ENCODE results near the gene FBXL13.

The FBXL13 gene

GRCh38 chr7:102817616-102818573 is 256.7 kb downstream of the FBXL13 start:
- no peak for TF ChIP-seq CTCF (conservative IDR thresholded peaks at IDR 0.05; ENCODE audit: low read depth, low read length)

GRCh38 chr7:102814025-102814471 is 260.5 kb downstream of the FBXL13 start:
- Histone ChIP-seq H3K27ac (no peak overlapping the region), H3K27me3 (ENCODE audit: insufficient read depth, low read depth) (no peaks in the 10 kb centered on the region), H3K4me2 (no peak overlapping the region), H3K79me2 (ENCODE audit: insufficient read depth, low read depth) (no peaks in the 10 kb centered on the region), H3K4me1 (ENCODE audit: low read depth, poor library complexity, severe bottlenecking) (peaks cover 52% of the 10 kb centered on the region), H4K20me1 (ENCODE audit: insufficient read depth) (no peaks in the 10 kb centered on the region), H3K9ac (no peak overlapping the region), H3K36me3 (ENCODE audit: insufficient read depth) (no peaks in the 10 kb centered on the region), H2AFZ (ENCODE audit: low read depth) (no peak overlapping the region), H3K4me3 (IDR thresholded peaks at IDR 0.05; ENCODE audit: insufficient read depth, low read depth, low read length) (no peak overlapping the region)
- TF ChIP-seq CTCF (conservative IDR thresholded peaks at IDR 0.05; ENCODE audit: low read depth, low read length) = no peak

More at GRCh38 chr7:102817616-102818573, 256.7 kb downstream of the FBXL13 start:
- Histone ChIP-seq H3K9ac (no peak overlapping the region), H3K4me3 (IDR thresholded peaks at IDR 0.05; ENCODE audit: insufficient read depth, low read depth, low read length) (no peak overlapping the region), H3K4me1 (ENCODE audit: low read depth, poor library complexity, severe bottlenecking) (peaks cover 21% of the 10 kb centered on the region), H2AFZ (ENCODE audit: low read depth) (no peak overlapping the region), H3K27me3 (ENCODE audit: insufficient read depth, low read depth) (no peaks in the 10 kb centered on the region), H3K4me2 (no peak overlapping the region), H3K27ac (no peak overlapping the region), H3K79me2 (ENCODE audit: insufficient read depth, low read depth) (no peaks in the 10 kb centered on the region), H4K20me1 (ENCODE audit: insufficient read depth) (no peaks in the 10 kb centered on the region), H3K36me3 (ENCODE audit: insufficient read depth) (no peaks in the 10 kb centered on the region)

GRCh38 chr7:102813191-102814024 is 261.2 kb downstream of the FBXL13 start:
- no peak for TF ChIP-seq CTCF (conservative IDR thresholded peaks at IDR 0.05; ENCODE audit: low read depth, low read length)
- Histone ChIP-seq H3K27me3 (ENCODE audit: insufficient read depth, low read depth) (no peaks in the 10 kb centered on the region), H2AFZ (ENCODE audit: low read depth) (no peak overlapping the region), H3K79me2 (ENCODE audit: insufficient read depth, low read depth) (no peaks in the 10 kb centered on the region), H3K27ac (no peak overlapping the region), H3K36me3 (ENCODE audit: insufficient read depth) (no peaks in the 10 kb centered on the region), H3K4me1 (ENCODE audit: low read depth, poor library complexity, severe bottlenecking) (peaks cover 52% of the 10 kb centered on the region), H4K20me1 (ENCODE audit: insufficient read depth) (no peaks in the 10 kb centered on the region), H3K4me2 (no peak overlapping the region), H3K9ac (no peak overlapping the region), H3K4me3 (IDR thresholded peaks at IDR 0.05; ENCODE audit: insufficient read depth, low read depth, low read length) (no peak overlapping the region)

- no peaks in the 10 kb centered on the region for H3K27me3 ChIP-seq (ENCODE audit: insufficient read depth, low read depth)
- H3K4me2 ChIP-seq = peak overlapping the region; percentile 55
- H3K79me2 ChIP-seq (ENCODE audit: insufficient read depth, low read depth) = no peaks in the 10 kb centered on the region
- H4K20me1 ChIP-seq (ENCODE audit: insufficient read depth) = no peaks in the 10 kb centered on the region
- no peak for TF ChIP-seq CTCF (conservative IDR thresholded peaks at IDR 0.05; ENCODE audit: low read depth, low read length)
- H3K4me1 ChIP-seq (ENCODE audit: low read depth, poor library complexity, severe bottlenecking) = peaks cover 52% of the 10 kb centered on the region
- no peaks in the 10 kb centered on the region for H3K36me3 ChIP-seq (ENCODE audit: insufficient read depth)
- peak overlapping the region; percentile 42; the same call in 1 of the 2 replicates for H3K27ac ChIP-seq
- H2AFZ ChIP-seq (ENCODE audit: low read depth) = no peak overlapping the region
- H3K9ac ChIP-seq = no peak overlapping the region
- H3K4me3 ChIP-seq (IDR thresholded peaks at IDR 0.05; ENCODE audit: insufficient read depth, low read depth, low read length) = no peak overlapping the region
These were observed 262.5 kb downstream of the FBXL13 start for GRCh38 chr7:102811942-102812678.
